HEK293 (cell line): ENCODE data around the gene STK4.

Experiments
- CTCF ChIA-PET: fragments of 350-600 bp; formaldehyde crosslinking; extraction: SDS; loops from one replicate; lab custom pipeline; 2021; ENCODE audit warnings: antibody characterized with exemption; lab: Yijun Ruan, JAX
- POLR2A ChIA-PET: fragments of 300-600 bp; formaldehyde crosslinking; extraction: SDS; loops from one replicate; lab custom pipeline; 2020; ENCODE audit warnings: antibody characterized with exemption, inconsistent platforms; lab: Yijun Ruan, JAX
- H3K27ac ChIP-seq: fragments of 200-500 bp; sonication (Bioruptor generic); 2 replicates; pipeline ENCODE4 v1.5.1; 2014; ENCODE audit warnings: low read depth, low read length, control low read depth, inconsistent platforms; ENCODE audit errors: extremely low read depth
- H3K36me3 ChIP-seq, 2 experiments: fragments of 200-500 bp in 1 of 2; sonication (Bioruptor generic) in 1 of 2; 1 replicate in 1 of 2; 2 replicates in 1 of 2; pipeline ENCODE4 v1.5.1; 2014 to 2017; ENCODE audit warnings: inconsistent platforms in 2 of 2, low read length in 2 of 2; ENCODE audit not compliant: control insufficient read depth in 2 of 2, insufficient read depth in 1 of 2
- H3K4me1 ChIP-seq: fragments of 200-500 bp; sonication (Bioruptor generic); 2 replicates; pipeline ENCODE4 v1.5.1; 2014; ENCODE audit warnings: mild to moderate bottlenecking, low read length, inconsistent platforms; ENCODE audit not compliant: control insufficient read depth, insufficient read depth
- H3K4me3 ChIP-seq: 2 replicates; pipeline ENCODE4 v1.5.1; 2011; ENCODE audit warnings: low read depth, mild to moderate bottlenecking, control low read depth, low read length, moderate library complexity
- H3K9me3 ChIP-seq: fragments of 200-500 bp; sonication (Bioruptor generic); 2 replicates; pipeline ENCODE4 v1.5.1; 2014; ENCODE audit warnings: low read depth, low read length, inconsistent platforms; ENCODE audit not compliant: control insufficient read depth, insufficient read depth
- INSM2 ChIP-seq: fragments of 450-650 bp; formaldehyde crosslinking; IDR thresholded peaks from 2 replicates; pipeline ENCODE4 v1.5.1; 2016; ENCODE audit warnings: missing biosample characterization, missing genetic modification characterization
- SCRT2 ChIP-seq: fragments of 450-650 bp; formaldehyde crosslinking; IDR thresholded peaks from 2 replicates; pipeline ENCODE4 v1.5.1; 2016; ENCODE audit warnings: missing biosample characterization, missing genetic modification characterization
- TRIM28 ChIP-seq: IDR thresholded peaks from 2 replicates; pipeline ENCODE4 v1.6.1; 2011; ENCODE audit warnings: low read length, control low read depth, borderline replicate concordance
- ZBTB48 ChIP-seq: fragments of 450-650 bp; formaldehyde crosslinking; IDR thresholded peaks from 2 replicates; pipeline ENCODE4 v1.5.1; 2016; ENCODE audit warnings: missing biosample characterization, missing genetic modification characterization
- ZBTB8A ChIP-seq: fragments of 450-650 bp; formaldehyde crosslinking; IDR thresholded peaks from 2 replicates; pipeline ENCODE4 v1.5.1; 2016; ENCODE audit warnings: missing biosample characterization, missing genetic modification characterization
- ZFP3 ChIP-seq: fragments of 450-650 bp; formaldehyde crosslinking; IDR thresholded peaks from 2 replicates; pipeline ENCODE4 v1.5.1; 2016; ENCODE audit warnings: low read depth, missing biosample characterization, missing genetic modification characterization
- ZNF132 ChIP-seq: fragments of 450-650 bp; formaldehyde crosslinking; IDR thresholded peaks from 2 replicates; pipeline ENCODE4 v1.5.1; 2017; ENCODE audit warnings: missing biosample characterization, missing genetic modification characterization, borderline replicate concordance
- ZNF133 ChIP-seq: fragments of 450-650 bp; formaldehyde crosslinking; IDR thresholded peaks from 2 replicates; pipeline ENCODE4 v1.5.1; 2016; ENCODE audit warnings: missing biosample characterization, missing genetic modification characterization
- ZNF274 ChIP-seq, 2 experiments: fragments of 200-500 bp in 1 of 2; fragments of 450-650 bp in 1 of 2; sonication (Bioruptor generic) in 1 of 2; formaldehyde crosslinking in 1 of 2; IDR thresholded peaks; 2 replicates each; pipeline versions ENCODE4 v1.5.1 to v1.6.1; 2014 to 2016; ENCODE audit warnings: borderline replicate concordance in 1 of 2, inconsistent platforms in 1 of 2, low read length in 1 of 2, missing biosample characterization in 1 of 2, missing genetic modification characterization in 1 of 2
- ZNF292 ChIP-seq: fragments of 450-650 bp; formaldehyde crosslinking; IDR thresholded peaks from 2 replicates; pipeline ENCODE4 v1.5.1; 2016; ENCODE audit warnings: low read depth, missing biosample characterization, missing genetic modification characterization, borderline replicate concordance
- ZNF302 ChIP-seq: fragments of 450-650 bp; formaldehyde crosslinking; IDR thresholded peaks from 2 replicates; pipeline ENCODE4 v1.5.1; 2016; ENCODE audit warnings: missing biosample characterization, missing genetic modification characterization, low read depth
- ZNF37A ChIP-seq: fragments of 450-650 bp; IDR thresholded peaks from 2 replicates; pipeline ENCODE4 v1.5.1; 2018; ENCODE audit warnings: missing biosample characterization, missing genetic modification characterization
- ZNF513 ChIP-seq: fragments of 450-650 bp; IDR thresholded peaks from 2 replicates; pipeline ENCODE4 v1.5.1; 2018; ENCODE audit warnings: missing biosample characterization, missing genetic modification characterization
- ZNF530 ChIP-seq: fragments of 450-650 bp; formaldehyde crosslinking; IDR thresholded peaks from 2 replicates; pipeline ENCODE4 v1.5.1; 2016; ENCODE audit warnings: low read depth, missing biosample characterization, missing genetic modification characterization
- ZNF548 ChIP-seq: fragments of 450-650 bp; formaldehyde crosslinking; IDR thresholded peaks from 2 replicates; pipeline ENCODE4 v1.5.1; 2016; ENCODE audit warnings: missing biosample characterization, missing genetic modification characterization
- ZNF558 ChIP-seq: fragments of 450-650 bp; formaldehyde crosslinking; IDR thresholded peaks from 2 replicates; pipeline ENCODE4 v1.5.1; 2016; ENCODE audit warnings: missing biosample characterization, missing genetic modification characterization
- ZNF560 ChIP-seq: fragments of 450-650 bp; formaldehyde crosslinking; IDR thresholded peaks from 2 replicates; pipeline ENCODE4 v1.5.1; 2017; ENCODE audit warnings: missing biosample characterization, missing genetic modification characterization, borderline replicate concordance
- ZNF704 ChIP-seq: fragments of 450-650 bp; formaldehyde crosslinking; IDR thresholded peaks from 2 replicates; pipeline ENCODE4 v1.5.1; 2016; ENCODE audit warnings: missing biosample characterization, missing genetic modification characterization
- ZNF707 ChIP-seq: fragments of 450-650 bp; formaldehyde crosslinking; IDR thresholded peaks from 2 replicates; pipeline ENCODE4 v1.5.1; 2016; ENCODE audit warnings: missing biosample characterization, missing genetic modification characterization
- TF ChIP-seq, protein P1 (sequence below): fragments of 450-650 bp; formaldehyde crosslinking; IDR thresholded peaks from 2 replicates; pipeline ENCODE4 v1.5.1; 2016; ENCODE audit warnings: missing biosample characterization, missing genetic modification characterization
- TF ChIP-seq, protein P2 (sequence below): fragments of 450-650 bp; formaldehyde crosslinking; IDR thresholded peaks from 2 replicates; pipeline ENCODE4 v1.5.1; 2017; ENCODE audit warnings: missing biosample characterization, missing genetic modification characterization
- TF ChIP-seq, protein P3 (sequence below): fragments of 450-650 bp; formaldehyde crosslinking; IDR thresholded peaks from 2 replicates; pipeline ENCODE4 v1.5.1; 2017; ENCODE audit warnings: missing biosample characterization, missing genetic modification characterization
- TF ChIP-seq, protein P4 (sequence below): fragments of 450-650 bp; formaldehyde crosslinking; IDR thresholded peaks from 2 replicates; pipeline ENCODE4 v1.5.1; 2017; ENCODE audit warnings: missing biosample characterization, missing genetic modification characterization

The STK4 gene

DNA sequence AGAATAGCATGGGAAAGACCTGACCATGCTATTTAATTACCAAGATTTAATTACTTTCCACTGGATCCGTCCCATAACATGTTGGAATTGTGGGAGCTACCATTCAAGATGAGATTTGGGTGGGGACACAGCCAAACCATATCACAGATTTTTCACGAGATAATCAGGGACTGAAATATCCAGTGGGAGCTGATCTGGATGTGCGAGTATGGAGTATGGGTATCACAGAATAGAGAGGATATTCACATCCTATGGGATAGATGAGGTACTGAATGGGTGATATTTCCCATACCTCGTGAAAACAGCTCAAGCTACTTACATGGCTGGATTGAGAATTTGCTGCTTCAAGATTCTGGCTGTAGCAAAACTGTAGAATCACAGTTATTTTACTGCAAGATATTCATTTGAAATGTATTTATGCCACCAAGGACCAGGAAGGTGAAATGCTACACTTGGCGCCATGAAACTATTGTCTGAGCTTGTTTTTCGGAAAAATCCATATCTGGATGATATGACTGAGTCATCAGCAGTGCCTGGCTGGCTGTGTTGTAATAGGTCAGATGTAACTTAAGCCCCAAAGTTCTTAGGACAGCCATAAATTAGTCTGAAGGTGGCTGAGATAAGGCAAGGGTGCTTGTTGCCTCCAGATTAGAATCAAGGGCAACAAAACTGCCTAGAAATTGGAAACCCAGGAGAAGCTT, 104.8 kb downstream of the STK4 start (continued):
- TF ChIP-seq, protein P1, sequence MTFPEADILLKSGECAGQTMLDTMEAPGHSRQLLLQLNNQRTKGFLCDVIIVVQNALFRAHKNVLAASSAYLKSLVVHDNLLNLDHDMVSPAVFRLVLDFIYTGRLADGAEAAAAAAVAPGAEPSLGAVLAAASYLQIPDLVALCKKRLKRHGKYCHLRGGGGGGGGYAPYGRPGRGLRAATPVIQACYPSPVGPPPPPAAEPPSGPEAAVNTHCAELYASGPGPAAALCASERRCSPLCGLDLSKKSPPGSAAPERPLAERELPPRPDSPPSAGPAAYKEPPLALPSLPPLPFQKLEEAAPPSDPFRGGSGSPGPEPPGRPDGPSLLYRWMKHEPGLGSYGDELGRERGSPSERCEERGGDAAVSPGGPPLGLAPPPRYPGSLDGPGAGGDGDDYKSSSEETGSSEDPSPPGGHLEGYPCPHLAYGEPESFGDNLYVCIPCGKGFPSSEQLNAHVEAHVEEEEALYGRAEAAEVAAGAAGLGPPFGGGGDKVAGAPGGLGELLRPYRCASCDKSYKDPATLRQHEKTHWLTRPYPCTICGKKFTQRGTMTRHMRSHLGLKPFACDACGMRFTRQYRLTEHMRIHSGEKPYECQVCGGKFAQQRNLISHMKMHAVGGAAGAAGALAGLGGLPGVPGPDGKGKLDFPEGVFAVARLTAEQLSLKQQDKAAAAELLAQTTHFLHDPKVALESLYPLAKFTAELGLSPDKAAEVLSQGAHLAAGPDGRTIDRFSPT (tag by site-specific recombination) = peak; percentile 87
- TF ChIP-seq, protein P2, sequence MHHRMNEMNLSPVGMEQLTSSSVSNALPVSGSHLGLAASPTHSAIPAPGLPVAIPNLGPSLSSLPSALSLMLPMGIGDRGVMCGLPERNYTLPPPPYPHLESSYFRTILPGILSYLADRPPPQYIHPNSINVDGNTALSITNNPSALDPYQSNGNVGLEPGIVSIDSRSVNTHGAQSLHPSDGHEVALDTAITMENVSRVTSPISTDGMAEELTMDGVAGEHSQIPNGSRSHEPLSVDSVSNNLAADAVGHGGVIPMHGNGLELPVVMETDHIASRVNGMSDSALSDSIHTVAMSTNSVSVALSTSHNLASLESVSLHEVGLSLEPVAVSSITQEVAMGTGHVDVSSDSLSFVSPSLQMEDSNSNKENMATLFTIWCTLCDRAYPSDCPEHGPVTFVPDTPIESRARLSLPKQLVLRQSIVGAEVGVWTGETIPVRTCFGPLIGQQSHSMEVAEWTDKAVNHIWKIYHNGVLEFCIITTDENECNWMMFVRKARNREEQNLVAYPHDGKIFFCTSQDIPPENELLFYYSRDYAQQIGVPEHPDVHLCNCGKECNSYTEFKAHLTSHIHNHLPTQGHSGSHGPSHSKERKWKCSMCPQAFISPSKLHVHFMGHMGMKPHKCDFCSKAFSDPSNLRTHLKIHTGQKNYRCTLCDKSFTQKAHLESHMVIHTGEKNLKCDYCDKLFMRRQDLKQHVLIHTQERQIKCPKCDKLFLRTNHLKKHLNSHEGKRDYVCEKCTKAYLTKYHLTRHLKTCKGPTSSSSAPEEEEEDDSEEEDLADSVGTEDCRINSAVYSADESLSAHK = peak; percentile 57; the same call in 1 of the 2 replicates
- peak; percentile 74 for TF ChIP-seq TRIM28
- peak; percentile 40 for TF ChIP-seq ZBTB8A

DNA sequence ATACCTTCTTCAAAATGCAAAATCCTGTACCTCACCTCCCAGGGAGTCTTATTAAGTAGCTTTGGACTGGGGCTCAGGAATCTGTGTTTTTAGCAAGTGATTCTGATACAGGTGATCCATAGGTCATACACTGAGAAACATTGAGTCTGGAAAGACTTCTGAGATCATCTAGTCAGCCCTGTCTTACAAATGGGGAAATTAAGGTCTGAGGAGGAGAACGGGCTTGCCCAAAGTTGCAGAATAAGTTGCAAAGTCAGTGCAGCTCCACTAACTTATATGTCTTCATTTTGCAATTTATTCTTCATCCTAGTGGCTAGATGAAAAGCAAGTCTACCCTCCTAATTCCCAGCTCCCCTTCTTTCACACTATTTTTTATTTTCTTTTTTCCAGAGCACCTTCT, 105.8 kb downstream of the STK4 start:
- H3K4me1 ChIP-seq = no peaks in the 10 kb centered on the region
- no peak overlapping the region for H3K27ac ChIP-seq
- TF ChIP-seq ZNF558 (tag by site-specific recombination) (no peak), ZFP3 (no peak), ZNF548 (tag by site-specific recombination) (no peak), INSM2 (tag by site-specific recombination) (no peak), ZNF560 (no peak), ZNF274 (IDR thresholded peaks at IDR 0.05; ENCODE audit: low read length) (no peak), ZNF274 (tag by site-specific recombination; IDR thresholded peaks at IDR 0.05; ENCODE audit: borderline replicate concordance) (no peak), ZNF302 (tag by site-specific recombination) (no peak), ZNF133 (no peak), ZNF132 (tag by site-specific recombination) (no peak), ZNF37A (tag by site-specific recombination) (no peak), ZNF292 (tag by site-specific recombination) (no peak), ZNF704 (no peak), ZNF513 (tag by site-specific recombination) (no peak), ZNF530 (tag by site-specific recombination) (no peak), SCRT2 (no peak), ZBTB48 (tag by site-specific recombination) (no peak), ZNF707 (no peak)
- TF ChIP-seq, protein P3, sequence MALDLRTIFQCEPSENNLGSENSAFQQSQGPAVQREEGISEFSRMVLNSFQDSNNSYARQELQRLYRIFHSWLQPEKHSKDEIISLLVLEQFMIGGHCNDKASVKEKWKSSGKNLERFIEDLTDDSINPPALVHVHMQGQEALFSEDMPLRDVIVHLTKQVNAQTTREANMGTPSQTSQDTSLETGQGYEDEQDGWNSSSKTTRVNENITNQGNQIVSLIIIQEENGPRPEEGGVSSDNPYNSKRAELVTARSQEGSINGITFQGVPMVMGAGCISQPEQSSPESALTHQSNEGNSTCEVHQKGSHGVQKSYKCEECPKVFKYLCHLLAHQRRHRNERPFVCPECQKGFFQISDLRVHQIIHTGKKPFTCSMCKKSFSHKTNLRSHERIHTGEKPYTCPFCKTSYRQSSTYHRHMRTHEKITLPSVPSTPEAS = no peak
- TF ChIP-seq, protein P4, sequence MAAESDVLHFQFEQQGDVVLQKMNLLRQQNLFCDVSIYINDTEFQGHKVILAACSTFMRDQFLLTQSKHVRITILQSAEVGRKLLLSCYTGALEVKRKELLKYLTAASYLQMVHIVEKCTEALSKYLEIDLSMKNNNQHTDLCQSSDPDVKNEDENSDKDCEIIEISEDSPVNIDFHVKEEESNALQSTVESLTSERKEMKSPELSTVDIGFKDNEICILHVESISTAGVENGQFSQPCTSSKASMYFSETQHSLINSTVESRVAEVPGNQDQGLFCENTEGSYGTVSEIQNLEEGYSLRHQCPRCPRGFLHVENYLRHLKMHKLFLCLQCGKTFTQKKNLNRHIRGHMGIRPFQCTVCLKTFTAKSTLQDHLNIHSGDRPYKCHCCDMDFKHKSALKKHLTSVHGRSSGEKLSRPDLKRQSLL = no peak
- TF ChIP-seq, all 188 proteins: peak for 0
- CTCF ChIA-PET = interaction anchor here (0.8 to 2.4 kb wide), 4 partner anchors 23 to 60 kb away, joined by 4 to 18 read pairs (median 12); no protein-coding TSS in a partner anchor
- H3K9me3 ChIP-seq = no peaks in the 10 kb centered on the region
- H3K4me3 ChIP-seq = no peak overlapping the region
- peaks cover 0 to 22% of the 10 kb centered on the region in 2 experiments; a peak in 2 of 3 replicates for H3K36me3 ChIP-seq
- POLR2A ChIA-PET = interaction anchor here (1.4 kb wide), 1 partner anchor 112 kb away, joined by 3 read pairs; the partner anchor contains the start of gene TOMM34
